Endodermal cell (in vitro differentiated cells): ENCODE results near the gene SLC5A12. TPM values are rescaled to one million over a fixed set of nuclear protein-coding genes. Genes with fewer than 3 reads are reported as not detected.

Source experiments
- DNase-seq: peaks from one replicate; pipeline ENCODE4 v3.0.0-alpha.2; 2017
- H3K27ac ChIP-seq: 2 replicates; pipeline ENCODE4 v1.5.1; 2013; ENCODE audit warnings: mild to moderate bottlenecking, low read depth, low read length, moderate library complexity
- H3K27me3 ChIP-seq: 2 replicates; pipeline ENCODE4 v1.6.1; 2013; ENCODE audit warnings: mild to moderate bottlenecking, low read length, moderate library complexity; ENCODE audit not compliant: insufficient read depth, control insufficient read depth, poor library complexity, severe bottlenecking
- H3K36me3 ChIP-seq: 2 replicates; pipeline ENCODE4 v1.7.0; 2013; ENCODE audit warnings: mild to moderate bottlenecking, low read length, moderate library complexity; ENCODE audit not compliant: control insufficient read depth, insufficient read depth
- H3K4me1 ChIP-seq: one replicate; pipeline ENCODE4 v1.7.0; 2013; ENCODE audit warnings: low read length; ENCODE audit not compliant: control insufficient read depth, insufficient read depth
- H3K4me3 ChIP-seq: 2 replicates; pipeline ENCODE4 v1.5.1; 2013; ENCODE audit warnings: mild to moderate bottlenecking, low read length, moderate library complexity
- H3K9ac ChIP-seq: 2 replicates; pipeline ENCODE4 v1.6.1; 2013; ENCODE audit warnings: mild to moderate bottlenecking, low read length, moderate library complexity; ENCODE audit not compliant: poor library complexity, severe bottlenecking; ENCODE audit errors: extremely low read depth
- H3K9me3 ChIP-seq: 2 replicates; pipeline ENCODE4 v1.6.1; 2013; ENCODE audit warnings: mild to moderate bottlenecking, low read length, moderate library complexity; ENCODE audit not compliant: control insufficient read depth
- H3K27ac Mint-ChIP-seq: 2 replicates; pipeline ENCODE4 v1.8.0; 2020; ENCODE audit warnings: mixed read lengths
- H3K27me3 Mint-ChIP-seq: 2 replicates; pipeline ENCODE4 v1.8.0; 2021; ENCODE audit warnings: mild to moderate bottlenecking, mixed read lengths; ENCODE audit not compliant: insufficient read depth
- H3K36me3 Mint-ChIP-seq: 2 replicates; pipeline ENCODE4 v1.8.0; 2020; ENCODE audit warnings: low read depth, mixed read lengths
- H3K4me1 Mint-ChIP-seq: 2 replicates; pipeline ENCODE4 v1.8.0; 2020; ENCODE audit warnings: mixed read lengths
- H3K4me3 Mint-ChIP-seq: 2 replicates; pipeline ENCODE4 v1.8.0; 2020; ENCODE audit warnings: mild to moderate bottlenecking, moderate library complexity, mixed read lengths
- H3K9me3 Mint-ChIP-seq: 2 replicates; pipeline ENCODE4 v1.8.0; 2020; ENCODE audit warnings: mild to moderate bottlenecking, mixed read lengths
- CTCF ChIP-seq: fragments of 200-600 bp; sonication (generic); conservative IDR thresholded peaks from 2 replicates; pipeline ENCODE4 v1.5.0; 2021; ENCODE audit warnings: antibody characterized with exemption, mild to moderate bottlenecking
- WGBS, 2 experiments: methylation state at CpG; one replicate each; pipeline versions ENCODE4 v1.1.5 to v1.1.7; 2013; ENCODE audit warnings: missing lambda C conversion rate in 2 of 2, mixed read lengths in 1 of 2; ENCODE audit not compliant: insufficient coverage in 1 of 2, insufficient read length in 1 of 2; 5-methylcytosine and 5-hydroxymethylcytosine counted together
- total RNA-seq, 2 donors: library from RNA; stranded (reverse); fragmentation: NEBNext Ultra II Directional in 1 of 2; extraction: Animal tissue kit (Norgen Biotek cat#: 25700) in 1 of 2; gene quantifications; 2 replicates in 1 of 2; 3 replicates in 1 of 2; pipeline ENCODE4 v1.2.1, GENCODE V29; 2021

Gene SLC5A12
- total RNA-seq, 2 donors from 2014 or later = 2.6 to 2.7 TPM

- Histone ChIP-seq H3K27ac (no peak overlapping the region), H3K9ac (no peak overlapping the region), H3K4me3 (no peak overlapping the region), H3K9me3 (no peaks in the 10 kb centered on the region), H3K4me1 (no peaks in the 10 kb centered on the region), H3K36me3 (no peaks in the 10 kb centered on the region), H3K27me3 (no peaks in the 10 kb centered on the region)
- Mint-ChIP-seq H3K4me1 (peaks cover 6% of the 10 kb centered on the region), H3K27me3 (no peaks in the 10 kb centered on the region), H3K36me3 (no peaks in the 10 kb centered on the region), H3K4me3 (no peak overlapping the region), H3K9me3 (no peaks in the 10 kb centered on the region), H3K27ac (no peak overlapping the region)
- no peak for DNase-seq
- WGBS, 2 experiments = 90% methylated on average over 1 of the region's 1 CpG; no CpG with 5 or more reads in 1 of the 2 experiments
- TF ChIP-seq CTCF = no peak
These were observed 101.4 kb downstream of the SLC5A12 start for GRCh38 chr11:26620282-26621045.

DNA sequence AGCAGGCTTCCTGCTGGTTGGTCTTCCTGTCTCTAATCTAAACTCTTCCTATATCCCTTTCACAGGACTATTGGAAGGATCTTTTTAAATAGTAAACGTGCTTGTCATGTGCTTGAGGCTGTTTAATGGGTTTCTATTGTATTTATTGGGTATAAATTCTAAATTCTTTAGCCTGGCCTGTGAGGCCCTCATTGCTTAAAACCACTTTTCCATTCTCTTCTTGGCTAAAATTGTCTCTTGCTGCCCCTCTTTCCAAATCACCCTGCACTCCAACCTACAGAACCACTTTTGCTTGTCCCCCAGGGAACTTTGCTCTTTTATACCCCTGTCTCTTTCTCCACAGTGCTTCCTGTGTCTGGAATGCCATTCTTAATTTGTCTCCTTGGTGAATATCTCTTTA, 103.4 kb downstream of the SLC5A12 start:
- no peak overlapping the region for H3K9ac ChIP-seq
- H3K4me1 ChIP-seq = no peaks in the 10 kb centered on the region
- no peaks in the 10 kb centered on the region for H3K27me3 Mint-ChIP-seq
- peaks cover 5% of the 10 kb centered on the region for H3K9me3 ChIP-seq
- H3K36me3 ChIP-seq = no peaks in the 10 kb centered on the region
- TF ChIP-seq CTCF = no peak
- H3K27me3 ChIP-seq = no peaks in the 10 kb centered on the region
- H3K27ac ChIP-seq = peak overlapping the region; percentile 4
- no peaks in the 10 kb centered on the region for H3K9me3 Mint-ChIP-seq
- H3K36me3 Mint-ChIP-seq = no peaks in the 10 kb centered on the region
- no peak overlapping the region for H3K27ac Mint-ChIP-seq
- WGBS, 2 experiments = no CpG with 5 or more reads among the region's 1 CpG
- peaks cover 6% of the 10 kb centered on the region for H3K4me1 Mint-ChIP-seq
- no peak for DNase-seq
- H3K4me3 Mint-ChIP-seq = no peak overlapping the region
- no peak overlapping the region for H3K4me3 ChIP-seq

Other genes starting within 250 kb of the SLC5A12 start
- not detected for gene MUC15, start 149.8 kb downstream of the SLC5A12 start, total RNA-seq